Activated CD8-positive, alpha-beta memory T cell treated with anti-CD3 and anti-CD28 coated beads for 36 hours (primary cell): ENCODE data around the gene LAMB1. TPM values are rescaled to one million over a fixed set of nuclear protein-coding genes. Genes with fewer than 3 reads are reported as not detected.

Source experiments
- CTCF ChIA-PET: fragments of 350-600 bp; sonication (Branson Sonifier 250); formaldehyde crosslinking; loops from one replicate; lab custom pipeline; 2021; ENCODE audit warnings: antibody characterized with exemption; lab: Charles Lee
- POLR2A ChIA-PET: fragments of 350-600 bp; sonication (Branson Sonifier 250); formaldehyde crosslinking; loops from one replicate; lab custom pipeline; 2021; ENCODE audit warnings: antibody characterized with exemption; lab: Charles Lee
- total RNA-seq, 2 experiments: library from RNA; stranded (reverse); gene quantifications; one replicate each; pipeline ENCODE4 v1.2.3, GENCODE V29; 2021

The LAMB1 gene
- total RNA-seq, 2 experiments from 2014 or later, result 0.04 TPM; not detected in 1

DNA sequence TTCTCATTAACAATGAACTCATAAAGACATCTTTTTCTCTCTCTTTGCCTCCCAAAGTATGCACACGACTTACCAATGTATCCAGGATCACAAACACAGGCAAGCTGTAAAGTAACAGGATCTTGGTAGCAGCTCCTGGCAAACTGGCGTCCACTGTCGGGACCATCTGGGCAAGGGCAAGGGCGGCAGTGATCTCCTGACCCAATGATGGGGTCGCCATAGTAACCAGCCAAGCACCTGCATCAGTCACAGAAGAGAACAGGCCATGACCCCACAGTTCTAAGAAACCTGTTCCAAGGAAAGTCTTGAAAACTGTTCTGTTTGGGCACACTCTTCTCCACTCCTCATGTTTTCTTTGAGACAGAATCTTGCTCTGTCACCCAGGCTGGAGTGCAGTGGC is 47.6 kb downstream of the LAMB1 start:
- ChIA-PET POLR2A (no interaction called here), CTCF (no interaction called here)

DNA sequence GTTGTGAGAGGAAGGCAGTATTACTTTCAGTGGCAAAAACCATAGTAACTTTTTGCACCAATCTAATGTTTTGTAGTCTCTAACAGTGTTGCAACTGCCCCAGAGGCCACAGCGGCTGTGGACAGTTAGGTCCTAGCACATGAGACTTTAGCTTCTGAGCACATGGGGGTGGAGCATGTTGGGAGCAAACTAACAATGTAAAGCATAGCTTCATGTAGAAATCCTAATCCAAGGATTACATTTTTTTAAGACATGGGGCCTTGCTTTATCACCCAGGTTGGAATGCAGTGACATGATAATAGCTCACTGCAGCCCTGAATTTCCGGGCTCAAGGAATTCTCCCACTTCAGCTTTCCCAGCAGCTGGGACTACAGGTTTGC is 49.0 kb downstream of the LAMB1 start:
- POLR2A ChIA-PET, result no interaction called here
- CTCF ChIA-PET, result no interaction called here

DNA sequence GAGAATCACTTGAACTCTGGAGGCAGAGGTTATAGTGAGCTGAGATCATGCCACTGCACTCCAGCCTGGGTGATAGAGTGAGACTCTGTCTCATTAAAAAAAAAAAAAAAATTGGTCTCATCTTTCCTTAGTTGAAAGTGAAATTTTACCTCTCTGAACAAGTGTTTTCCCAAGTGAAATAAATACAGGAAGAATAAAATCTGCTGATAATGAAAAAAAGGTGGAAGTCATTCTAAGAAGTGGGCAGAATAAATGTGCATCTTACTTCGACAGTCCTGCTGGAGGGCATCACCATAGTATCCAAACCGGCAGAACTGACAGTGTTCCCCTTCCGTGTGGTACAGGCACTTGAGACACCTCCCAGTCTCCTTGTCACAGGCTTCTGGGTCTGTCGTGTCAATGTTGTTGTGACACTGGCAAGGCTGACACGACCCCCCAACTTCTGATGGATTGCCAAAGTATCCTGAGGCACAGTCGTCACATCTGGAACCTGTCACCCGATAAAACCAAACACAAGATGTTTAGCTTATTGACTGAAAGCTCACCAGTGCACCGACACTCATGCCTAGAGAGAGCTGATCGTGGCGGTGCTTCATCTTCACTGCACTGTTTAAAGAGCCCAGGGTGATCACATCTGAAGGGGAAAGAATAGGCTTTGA is 49.6 kb downstream of the LAMB1 start:
- POLR2A ChIA-PET, result no interaction called here
- CTCF ChIA-PET, result no interaction called here

DNA sequence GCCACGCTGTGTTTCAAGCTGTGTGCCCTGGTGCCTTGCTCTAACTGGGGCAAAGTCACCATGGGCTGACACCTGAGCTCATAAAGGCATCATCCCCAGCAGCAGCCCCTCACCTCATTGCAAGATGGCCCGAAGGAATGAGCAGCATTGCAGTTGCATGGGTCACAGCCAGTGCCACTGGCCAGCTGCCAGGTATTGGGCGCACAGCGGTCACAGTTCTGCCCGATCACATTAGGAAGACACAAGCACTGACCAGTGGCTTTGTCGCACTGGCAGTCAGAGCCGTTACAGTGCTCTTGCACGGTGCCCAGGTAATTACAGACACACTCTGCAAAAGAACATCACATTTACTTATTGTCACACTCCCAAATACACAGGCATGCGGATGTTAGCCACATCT is 51.1 kb downstream of the LAMB1 start:
- POLR2A ChIA-PET, result no interaction called here
- CTCF ChIA-PET, result no interaction called here

GRCh38 chr7:107951172-107951787 is 51.7 kb downstream of the LAMB1 start:
- CTCF ChIA-PET, result no interaction called here
- POLR2A ChIA-PET, result no interaction called here

GRCh38 chr7:107949443-107949935 is 53.5 kb downstream of the LAMB1 start:
- ChIA-PET CTCF (no interaction called here), POLR2A (no interaction called here)

GRCh38 chr7:107948645-107949442 is 54.1 kb downstream of the LAMB1 start:
- ChIA-PET POLR2A (no interaction called here), CTCF (no interaction called here)

DNA sequence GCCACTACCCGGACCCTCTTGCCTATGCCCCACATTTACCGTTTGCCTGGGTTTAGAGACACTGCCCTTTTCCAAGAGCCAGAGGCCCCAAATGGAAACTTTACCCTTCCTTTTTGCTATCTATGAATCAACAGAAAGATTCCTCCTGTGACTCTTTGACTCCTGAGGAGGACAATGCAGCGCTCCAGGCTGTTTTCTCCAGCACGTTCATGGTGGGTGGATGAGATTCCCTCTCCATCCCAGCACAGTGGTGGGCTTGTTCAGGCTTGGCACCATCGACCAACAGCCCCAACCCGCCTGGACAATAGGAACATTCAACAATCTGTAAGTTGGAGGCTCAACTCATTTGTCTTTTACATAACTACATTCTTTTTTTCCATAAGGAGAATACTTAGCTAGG is 56.1 kb downstream of the LAMB1 start:
- CTCF ChIA-PET, result no interaction called here
- POLR2A ChIA-PET, result interaction anchor here (0.6 kb wide), 1 partner anchor 118 kb away, joined by 4 read pairs; no protein-coding TSS in a partner anchor

GRCh38 chr7:107946451-107946850 is 56.5 kb downstream of the LAMB1 start:
- POLR2A ChIA-PET, result no interaction called here
- CTCF ChIA-PET, result no interaction called here

DNA sequence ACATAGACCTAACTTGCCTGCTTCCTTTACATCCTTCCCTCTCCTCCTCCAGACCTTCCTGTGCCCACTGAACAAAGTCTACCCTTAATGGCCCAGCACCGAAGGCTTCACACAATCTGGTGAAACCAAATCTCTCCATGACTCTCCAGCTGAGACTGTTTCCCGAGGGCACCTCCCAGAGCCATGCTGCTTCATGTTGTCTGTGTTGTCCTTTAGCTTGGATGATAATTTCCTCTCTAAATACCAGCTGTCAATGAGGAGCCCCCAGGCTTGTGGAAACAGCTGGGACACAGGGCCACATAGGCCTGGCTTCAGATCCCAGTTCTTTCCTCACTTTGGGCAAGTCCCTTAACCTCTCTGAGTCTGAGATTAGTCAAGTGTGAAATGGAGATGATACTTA is 57.6 kb downstream of the LAMB1 start:
- POLR2A ChIA-PET, result no interaction called here
- CTCF ChIA-PET, result no interaction called here

DNA sequence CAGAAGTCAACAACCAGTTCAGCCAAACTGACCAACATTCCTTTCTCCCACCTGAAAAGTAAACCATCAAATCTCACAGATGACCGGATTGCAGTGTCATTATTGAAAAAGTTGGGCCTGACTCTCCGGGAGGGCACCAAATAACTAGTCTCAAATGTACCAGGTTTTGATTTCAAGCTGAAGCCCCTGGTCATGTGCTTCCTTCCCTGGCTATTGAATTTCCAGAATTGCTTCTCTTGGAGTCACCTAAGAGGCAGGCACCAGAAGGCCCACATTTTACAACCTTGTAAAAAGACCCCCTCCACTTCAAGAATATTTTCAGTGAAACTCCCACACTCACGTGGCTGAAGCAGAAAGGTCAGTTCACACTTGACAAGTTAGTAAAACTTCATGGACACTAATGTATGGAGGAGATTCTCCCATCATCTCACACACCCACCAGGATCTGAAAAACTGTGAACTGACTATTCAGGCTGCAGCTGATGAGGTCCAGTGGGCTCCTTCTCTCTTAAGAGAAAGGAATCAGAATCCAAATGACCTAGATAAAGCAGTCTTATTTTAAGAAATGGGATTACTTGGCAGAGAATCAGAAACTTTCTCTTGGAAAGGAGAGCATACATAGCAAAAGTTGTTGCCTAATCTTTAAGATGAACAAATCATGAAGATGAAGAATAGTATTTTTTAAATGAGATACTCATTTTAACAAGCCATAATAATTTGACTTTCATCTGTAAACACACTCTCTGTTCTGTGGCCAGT is 58.4 kb downstream of the LAMB1 start:
- POLR2A ChIA-PET, result no interaction called here
- CTCF ChIA-PET, result no interaction called here

GRCh38 chr7:107943018-107943417 is 59.9 kb downstream of the LAMB1 start:
- ChIA-PET CTCF (no interaction called here), POLR2A (no interaction called here)

DNA sequence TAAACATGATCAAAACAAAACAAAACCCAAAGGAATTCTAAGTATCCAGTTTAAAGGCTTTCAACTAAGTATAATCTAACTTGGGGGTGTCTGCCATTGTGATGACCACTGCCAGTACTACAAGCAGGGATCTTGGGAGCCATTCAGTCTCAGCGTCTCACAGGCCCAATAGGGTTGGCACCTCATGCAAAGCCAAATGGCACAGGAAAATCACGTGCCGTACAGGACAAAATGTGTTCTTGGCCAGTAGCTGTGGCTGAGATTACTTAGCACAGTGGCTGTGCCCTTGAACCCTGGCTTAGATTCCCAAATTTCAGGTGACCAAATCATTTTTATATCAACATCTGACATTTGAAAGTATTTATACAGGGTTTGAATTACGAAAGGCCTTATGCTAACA is 62.0 kb downstream of the LAMB1 start:
- CTCF ChIA-PET, result no interaction called here
- POLR2A ChIA-PET, result no interaction called here

- POLR2A ChIA-PET, result no interaction called here
- CTCF ChIA-PET, result no interaction called here
Observed at GRCh38 chr7:107939573-107940489, 63.1 kb downstream of the LAMB1 start.

DNA sequence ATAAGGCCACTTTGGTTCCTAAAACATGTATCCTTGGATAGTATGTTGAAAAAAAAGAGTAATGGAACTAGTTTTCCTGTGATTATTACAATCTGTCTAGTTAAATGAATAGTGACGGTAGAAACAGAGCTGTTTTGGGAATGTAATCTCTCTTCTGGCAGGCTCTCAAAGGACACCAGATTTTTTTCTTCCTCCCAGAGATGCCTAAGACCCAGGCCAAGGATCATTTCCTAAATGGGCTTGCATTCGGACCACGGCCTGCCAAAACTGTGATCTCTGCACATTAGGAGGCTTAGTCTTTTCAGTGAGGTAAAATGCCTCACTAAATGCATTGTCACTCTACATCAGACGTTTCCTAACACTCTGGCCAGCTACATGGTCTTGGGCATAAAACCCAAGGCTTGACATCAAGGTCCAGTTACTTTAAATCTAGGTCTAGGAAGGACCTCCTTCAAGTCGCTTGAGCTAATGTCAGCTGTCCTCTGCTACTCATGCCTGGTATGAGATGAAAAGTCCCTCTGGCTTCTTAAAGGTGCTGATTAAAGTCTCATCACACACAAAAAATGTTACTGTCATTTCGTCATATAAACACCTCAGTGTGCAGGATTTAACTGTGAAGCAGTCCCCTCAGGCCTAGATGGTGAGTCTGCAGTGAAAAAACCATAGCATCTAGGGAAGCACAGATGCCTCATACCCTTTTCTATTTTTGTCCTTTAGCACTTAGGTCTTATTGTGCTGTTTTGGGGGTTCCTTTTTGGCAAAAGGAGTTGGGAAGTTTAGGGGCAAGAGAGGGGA is 64.3 kb downstream of the LAMB1 start:
- CTCF ChIA-PET, result no interaction called here

GRCh38 chr7:107937531-107937930 is 65.4 kb downstream of the LAMB1 start:
- CTCF ChIA-PET, result no interaction called here
- POLR2A ChIA-PET, result no interaction called here

More for the DNA sequence above, 64.3 kb downstream of the LAMB1 start:
- POLR2A ChIA-PET, result no interaction called here

DNA sequence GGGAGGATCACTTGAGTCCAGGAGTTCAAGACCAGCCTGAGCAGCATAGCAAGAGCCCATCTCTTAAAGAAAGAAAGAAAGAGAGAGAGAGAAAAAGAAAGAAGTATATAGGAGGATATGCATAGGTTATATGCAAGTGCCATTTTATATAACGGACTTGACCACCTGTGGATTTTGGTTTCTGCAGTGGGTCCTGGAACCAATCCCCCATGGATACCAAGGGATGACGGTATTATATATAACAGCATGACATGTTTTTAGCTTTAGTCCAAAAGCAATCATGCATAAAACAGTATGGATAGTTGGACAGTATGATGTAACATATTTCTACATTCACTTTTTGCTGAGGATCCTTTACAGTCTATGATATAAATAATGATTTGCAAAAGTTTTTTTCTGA is 66.6 kb downstream of the LAMB1 start:
- ChIA-PET POLR2A (no interaction called here), CTCF (no interaction called here)
